Activated CD8-positive, alpha-beta T cell treated with anti-CD3 and anti-CD28 coated beads for 36 hours (primary cell): Measurements from ENCODE around the gene SDC3. TPM values are rescaled to one million over a fixed set of nuclear protein-coding genes. Genes with fewer than 3 reads are reported as not detected.

ENCODE experiments used
- ATAC-seq: fragments of 200-7000 bp; cut with Tn5 transposase; one replicate; pipeline ENCODE4 v1.10.0; 2021; ENCODE audit warnings: mild to moderate bottlenecking, moderate library complexity
- CTCF ChIA-PET: fragments of 350-600 bp; sonication (Branson Sonifier 250); formaldehyde crosslinking; loops from one replicate; lab custom pipeline; 2021; ENCODE audit warnings: antibody characterized with exemption; lab: Charles Lee
- POLR2A ChIA-PET: fragments of 350-600 bp; sonication (Branson Sonifier 250); formaldehyde crosslinking; loops from one replicate; lab custom pipeline; 2021; ENCODE audit warnings: antibody characterized with exemption; lab: Charles Lee
- DNase-seq: peaks from one replicate; pipeline ENCODE4 v3.0.0-alpha.2; 2020
- H3K27ac Mint-ChIP-seq: one replicate; pipeline ENCODE4 v1.8.0; 2021; ENCODE audit warnings: mild to moderate bottlenecking, mixed read lengths
- H3K27me3 Mint-ChIP-seq: one replicate; pipeline ENCODE4 v1.8.0; 2021; ENCODE audit warnings: mixed read lengths
- H3K36me3 Mint-ChIP-seq: one replicate; pipeline ENCODE4 v1.8.0; 2021; ENCODE audit warnings: low read depth, mixed read lengths
- H3K4me1 Mint-ChIP-seq: one replicate; pipeline ENCODE4 v1.8.0; 2021; ENCODE audit warnings: low read depth, mixed read lengths
- H3K4me3 Mint-ChIP-seq: one replicate; pipeline ENCODE4 v1.8.0; 2021; ENCODE audit warnings: mild to moderate bottlenecking, moderate library complexity, mixed read lengths
- H3K9me3 Mint-ChIP-seq: one replicate; pipeline ENCODE4 v1.8.0; 2021; ENCODE audit warnings: mixed read lengths
- intact Hi-C: fragments of 100-400 bp; cut with micrococcal nuclease; formaldehyde crosslinking; loops from one replicate; pipeline ENCODE4 v1.10.0; 2022
- total RNA-seq, 2 experiments: library from RNA; stranded (reverse); gene quantifications; one replicate each; pipeline ENCODE4 v1.2.3, GENCODE V29; 2021
- TF ChIP-seq, protein P1 (sequence below): fragments of 200-600 bp; IDR thresholded peaks from one replicate; pipeline ENCODE4 v1.8.0; 2022; ENCODE audit warnings: antibody characterized with exemption, mild to moderate bottlenecking

SDC3 gene
- total RNA-seq, 2 experiments from 2014 or later = 0.04 to 0.14 TPM

- Mint-ChIP-seq H3K36me3 (no peaks in the 10 kb centered on the region), H3K4me1 (no peaks in the 10 kb centered on the region), H3K27me3 (peaks cover 1% of the 10 kb centered on the region), H3K9me3 (no peaks in the 10 kb centered on the region), H3K4me3 (no peak overlapping the region), H3K27ac (no peak overlapping the region)
- TF ChIP-seq, protein P1, sequence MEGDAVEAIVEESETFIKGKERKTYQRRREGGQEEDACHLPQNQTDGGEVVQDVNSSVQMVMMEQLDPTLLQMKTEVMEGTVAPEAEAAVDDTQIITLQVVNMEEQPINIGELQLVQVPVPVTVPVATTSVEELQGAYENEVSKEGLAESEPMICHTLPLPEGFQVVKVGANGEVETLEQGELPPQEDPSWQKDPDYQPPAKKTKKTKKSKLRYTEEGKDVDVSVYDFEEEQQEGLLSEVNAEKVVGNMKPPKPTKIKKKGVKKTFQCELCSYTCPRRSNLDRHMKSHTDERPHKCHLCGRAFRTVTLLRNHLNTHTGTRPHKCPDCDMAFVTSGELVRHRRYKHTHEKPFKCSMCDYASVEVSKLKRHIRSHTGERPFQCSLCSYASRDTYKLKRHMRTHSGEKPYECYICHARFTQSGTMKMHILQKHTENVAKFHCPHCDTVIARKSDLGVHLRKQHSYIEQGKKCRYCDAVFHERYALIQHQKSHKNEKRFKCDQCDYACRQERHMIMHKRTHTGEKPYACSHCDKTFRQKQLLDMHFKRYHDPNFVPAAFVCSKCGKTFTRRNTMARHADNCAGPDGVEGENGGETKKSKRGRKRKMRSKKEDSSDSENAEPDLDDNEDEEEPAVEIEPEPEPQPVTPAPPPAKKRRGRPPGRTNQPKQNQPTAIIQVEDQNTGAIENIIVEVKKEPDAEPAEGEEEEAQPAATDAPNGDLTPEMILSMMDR = no peak
- intact Hi-C loops = no loop called here
- POLR2A ChIA-PET = no interaction called here
- ATAC-seq (no peak), DNase-seq (no peak)
- CTCF ChIA-PET = interaction anchor here (0.8 kb wide), 1 partner anchor 57 kb away, joined by 3 read pairs; no protein-coding TSS in a partner anchor
These were observed 50.6 kb downstream of the SDC3 start for GRCh38 chr1:30857964-30858363.

DNA sequence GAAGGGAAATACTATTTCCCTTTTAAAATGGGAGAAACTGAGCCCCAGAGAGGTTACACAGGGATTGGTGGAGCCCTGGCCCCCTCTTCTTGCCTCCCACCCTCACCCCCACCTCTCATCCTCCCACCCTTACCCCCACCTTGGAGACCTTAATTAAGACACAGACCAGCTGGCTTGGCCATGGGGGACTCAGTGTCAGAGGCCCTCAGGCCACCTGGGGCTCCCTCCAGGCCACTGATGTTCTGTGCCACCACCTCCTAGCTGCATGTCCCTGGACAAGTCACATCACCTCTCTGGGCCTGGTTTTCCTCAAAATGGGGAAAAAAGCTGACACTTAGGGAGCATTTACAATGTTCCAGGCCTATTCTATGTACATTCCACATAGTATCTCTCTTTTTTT, 51.5 kb downstream of the SDC3 start:
- ChIA-PET CTCF (interaction anchor here (1.0 to 1.5 kb wide), 2 partner anchors 9 to 55 kb away, joined by 3 to 5 read pairs; no protein-coding TSS in a partner anchor), POLR2A (no interaction called here)
- intact Hi-C loops = no loop called here
- no peaks in the 10 kb centered on the region for H3K9me3 Mint-ChIP-seq
- H3K27ac Mint-ChIP-seq = no peak overlapping the region
- DNase-seq = no peak
- no peak overlapping the region for H3K4me3 Mint-ChIP-seq
- peaks cover 1% of the 10 kb centered on the region for H3K27me3 Mint-ChIP-seq
- ATAC-seq = no peak
- TF ChIP-seq, protein P1 = no peak
- H3K4me1 Mint-ChIP-seq = no peaks in the 10 kb centered on the region
- no peaks in the 10 kb centered on the region for H3K36me3 Mint-ChIP-seq

DNA sequence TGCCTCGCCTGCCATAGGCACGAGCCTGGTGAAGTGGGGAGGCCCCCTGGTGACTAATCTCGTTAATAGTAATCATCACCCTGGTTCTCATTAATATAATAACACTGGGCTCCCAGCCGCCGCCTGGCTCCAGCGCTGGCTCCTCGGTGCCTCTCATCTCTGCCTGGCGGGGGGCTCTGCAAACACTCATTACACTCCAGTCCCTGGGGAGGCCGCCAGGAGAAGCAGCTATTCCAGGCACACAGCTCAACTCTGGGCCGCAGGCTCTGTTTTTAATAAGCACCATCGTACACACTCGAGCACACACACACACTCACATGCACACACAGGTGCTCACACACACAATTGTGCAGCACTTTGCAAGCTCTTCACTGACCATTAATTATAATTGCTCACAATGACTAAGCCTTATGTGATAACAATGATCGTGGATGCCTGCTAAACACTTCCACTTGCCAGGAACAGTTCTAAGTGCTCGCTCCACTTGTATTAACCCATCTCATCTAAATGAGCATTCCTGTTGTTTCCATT, 52.2 kb downstream of the SDC3 start:
- Mint-ChIP-seq H3K4me3 (no peak overlapping the region), H3K9me3 (no peaks in the 10 kb centered on the region), H3K36me3 (no peaks in the 10 kb centered on the region), H3K27me3 (peaks cover 1% of the 10 kb centered on the region), H3K4me1 (no peaks in the 10 kb centered on the region), H3K27ac (no peak overlapping the region)
- ChIA-PET CTCF (interaction anchor here (1.0 to 1.5 kb wide), 2 partner anchors 9 to 54 kb away, joined by 3 to 5 read pairs; no protein-coding TSS in a partner anchor), POLR2A (no interaction called here)
- ATAC-seq (no peak), DNase-seq (no peak)
- intact Hi-C loops = no loop called here
- TF ChIP-seq, protein P1 = no peak

DNA sequence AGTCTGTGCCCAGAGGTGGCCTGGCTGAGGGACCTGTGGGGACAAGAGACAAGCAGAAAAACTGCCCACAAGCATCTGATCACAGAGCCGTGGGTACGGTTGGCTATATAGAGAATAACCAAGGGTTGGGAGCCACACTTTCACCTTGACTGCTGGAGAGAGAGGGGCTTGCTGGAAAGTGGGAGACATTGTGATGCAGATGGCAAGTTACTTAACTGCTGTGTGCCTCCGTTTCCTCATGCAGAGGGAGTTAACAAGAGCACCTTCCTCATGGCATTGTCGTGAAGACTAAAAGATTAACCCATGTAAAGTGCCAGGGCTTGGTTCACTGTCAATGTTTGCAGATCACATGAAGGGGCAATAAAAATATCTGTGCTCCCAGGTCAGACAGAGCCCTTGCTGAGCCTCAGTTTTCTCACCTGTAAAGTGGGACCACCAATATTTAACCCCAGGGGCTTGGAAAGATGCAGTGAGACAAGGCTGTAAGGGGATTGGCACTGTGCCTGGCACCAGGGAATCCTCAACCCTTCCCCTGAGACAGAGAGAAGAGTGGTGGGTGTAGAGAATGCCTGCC, 52.8 kb downstream of the SDC3 start:
- POLR2A ChIA-PET = no interaction called here
- no peaks in the 10 kb centered on the region for H3K9me3 Mint-ChIP-seq
- intact Hi-C loops = no loop called here
- no peak overlapping the region for H3K4me3 Mint-ChIP-seq
- peaks cover 1% of the 10 kb centered on the region for H3K27me3 Mint-ChIP-seq
- ATAC-seq (no peak), DNase-seq (no peak)
- H3K36me3 Mint-ChIP-seq = no peaks in the 10 kb centered on the region
- CTCF ChIA-PET = interaction anchor here (1.0 to 2.4 kb wide), 2 partner anchors 53 to 54 kb away, joined by 3 to 15 read pairs; no protein-coding TSS in a partner anchor
- no peaks in the 10 kb centered on the region for H3K4me1 Mint-ChIP-seq
- TF ChIP-seq, protein P1 = no peak
- H3K27ac Mint-ChIP-seq = no peak overlapping the region

DNA sequence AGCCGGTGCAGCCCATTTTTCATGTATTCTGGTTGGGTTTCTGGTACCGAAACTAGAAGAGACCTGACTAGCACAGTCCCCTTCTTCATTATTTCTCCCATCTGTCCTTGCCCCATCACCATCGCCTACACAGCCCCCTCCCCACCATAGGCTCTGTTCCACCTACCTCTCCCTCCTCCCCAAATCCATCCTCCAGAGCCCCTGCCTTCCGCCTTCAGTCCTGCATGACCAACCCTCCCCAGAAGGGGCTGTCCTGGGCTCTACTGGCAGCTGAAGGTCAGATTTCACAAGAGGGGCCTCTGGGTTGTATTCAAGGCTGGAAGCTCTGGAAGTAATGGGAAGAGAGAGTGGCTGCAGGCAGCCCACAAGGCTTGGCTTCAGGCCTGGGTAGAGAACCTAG, 55.2 kb downstream of the SDC3 start:
- H3K27ac Mint-ChIP-seq = no peak overlapping the region
- H3K36me3 Mint-ChIP-seq = no peaks in the 10 kb centered on the region
- DNase-seq (no peak), ATAC-seq (no peak)
- POLR2A ChIA-PET = no interaction called here
- H3K4me1 Mint-ChIP-seq = no peaks in the 10 kb centered on the region
- CTCF ChIA-PET = interaction anchor here (2.4 kb wide), 1 partner anchor 52 kb away, joined by 15 read pairs; no protein-coding TSS in a partner anchor
- peaks cover 9% of the 10 kb centered on the region for H3K27me3 Mint-ChIP-seq
- intact Hi-C loops = no loop called here
- TF ChIP-seq, protein P1 = no peak
- H3K4me3 Mint-ChIP-seq = no peak overlapping the region
- no peaks in the 10 kb centered on the region for H3K9me3 Mint-ChIP-seq
